ENCODE results near the gene DARS1. TPM values are rescaled to one million over a fixed set of nuclear protein-coding genes. Genes with fewer than 3 reads are reported as not detected.

The DARS1 gene
- total and polyA plus RNA-seq, 2 experiments from 2014 or later: 67.0 to 69.5 TPM

DNA sequence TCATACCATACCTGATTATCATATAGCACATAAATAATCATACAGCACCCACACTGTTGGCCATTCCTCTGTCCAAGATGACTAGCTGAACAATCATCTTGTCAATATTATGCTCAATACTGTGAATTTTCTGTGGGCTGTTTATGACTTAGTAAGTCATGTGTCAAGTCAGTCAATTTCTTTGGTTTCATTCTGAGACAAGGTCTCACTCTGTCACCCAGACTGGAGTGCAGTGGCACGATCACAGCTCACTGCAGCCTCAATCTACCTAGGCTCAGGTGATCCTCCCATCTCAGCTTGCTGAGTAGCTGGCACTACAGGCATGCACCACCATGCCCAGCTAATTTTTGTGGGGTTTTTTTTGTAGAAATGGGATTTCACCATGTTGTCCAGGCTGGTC is 114.9 kb downstream of the DARS1 start:
- no peak overlapping the region for H3K27ac ChIP-seq
- no peak overlapping the region for H2AFZ ChIP-seq
- no peaks in the 10 kb centered on the region for H4K20me1 ChIP-seq (ENCODE audit: insufficient read depth, poor library complexity, severe bottlenecking)
- peaks cover 22% of the 10 kb centered on the region for H3K79me2 ChIP-seq
- TF ChIP-seq EZH2phosphoT487 (IDR thresholded peaks at IDR 0.05; ENCODE audit: low read depth, severe bottlenecking, unreplicated experiment) (no peak), EZH2 (IDR thresholded peaks at IDR 0.05; ENCODE audit: borderline replicate concordance) (no peak)
- TF ChIP-seq, protein P1, sequence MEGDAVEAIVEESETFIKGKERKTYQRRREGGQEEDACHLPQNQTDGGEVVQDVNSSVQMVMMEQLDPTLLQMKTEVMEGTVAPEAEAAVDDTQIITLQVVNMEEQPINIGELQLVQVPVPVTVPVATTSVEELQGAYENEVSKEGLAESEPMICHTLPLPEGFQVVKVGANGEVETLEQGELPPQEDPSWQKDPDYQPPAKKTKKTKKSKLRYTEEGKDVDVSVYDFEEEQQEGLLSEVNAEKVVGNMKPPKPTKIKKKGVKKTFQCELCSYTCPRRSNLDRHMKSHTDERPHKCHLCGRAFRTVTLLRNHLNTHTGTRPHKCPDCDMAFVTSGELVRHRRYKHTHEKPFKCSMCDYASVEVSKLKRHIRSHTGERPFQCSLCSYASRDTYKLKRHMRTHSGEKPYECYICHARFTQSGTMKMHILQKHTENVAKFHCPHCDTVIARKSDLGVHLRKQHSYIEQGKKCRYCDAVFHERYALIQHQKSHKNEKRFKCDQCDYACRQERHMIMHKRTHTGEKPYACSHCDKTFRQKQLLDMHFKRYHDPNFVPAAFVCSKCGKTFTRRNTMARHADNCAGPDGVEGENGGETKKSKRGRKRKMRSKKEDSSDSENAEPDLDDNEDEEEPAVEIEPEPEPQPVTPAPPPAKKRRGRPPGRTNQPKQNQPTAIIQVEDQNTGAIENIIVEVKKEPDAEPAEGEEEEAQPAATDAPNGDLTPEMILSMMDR (IDR thresholded peaks at IDR 0.05; ENCODE audit: poor library complexity): no peak
- no peak for DNase-seq (ENCODE audit: low spot score)
- no peak overlapping the region for H3K4me3 ChIP-seq
- no peaks in the 10 kb centered on the region for H3K9me3 ChIP-seq (ENCODE audit: low read depth)
- H3K4me2 ChIP-seq: no peak overlapping the region
- H3K9me2 ChIP-seq (replicated peaks; ENCODE audit: insufficient read depth): no peaks in the 10 kb centered on the region
- H3K27me3 ChIP-seq: no peaks in the 10 kb centered on the region
- WGBS (ENCODE audit: low lambda C conversion rate, missing lambda C conversion rate): 100% methylated on average over 1 of the region's 1 CpG
- no peaks in the 10 kb centered on the region for H3K36me3 ChIP-seq (replicated peaks; ENCODE audit: insufficient read depth, low read depth)
- H3K4me1 ChIP-seq (ENCODE audit: insufficient read depth): peaks cover 5% of the 10 kb centered on the region

GRCh38 chr2:135863233-135863632 is 122.2 kb downstream of the DARS1 start:
- Histone ChIP-seq H2AFZ (no peak overlapping the region), H3K36me3 (replicated peaks; ENCODE audit: insufficient read depth, low read depth) (no peaks in the 10 kb centered on the region)
- 90% methylated on average over 6 of the region's 6 CpGs for WGBS (ENCODE audit: low lambda C conversion rate, missing lambda C conversion rate)

GRCh38 chr2:135862718-135863117 is 122.7 kb downstream of the DARS1 start:
- Histone ChIP-seq H3K36me3 (replicated peaks; ENCODE audit: insufficient read depth, low read depth) (no peaks in the 10 kb centered on the region), H3K27ac (no peak overlapping the region), H3K27me3 (no peaks in the 10 kb centered on the region), H3K4me1 (ENCODE audit: insufficient read depth) (no peaks in the 10 kb centered on the region), H3K4me2 (no peak overlapping the region), H2AFZ (no peak overlapping the region), H3K79me2 (no peaks in the 10 kb centered on the region), H3K9me3 (ENCODE audit: low read depth) (no peaks in the 10 kb centered on the region), H3K4me3 (no peak overlapping the region), H4K20me1 (ENCODE audit: insufficient read depth, poor library complexity, severe bottlenecking) (no peaks in the 10 kb centered on the region), H3K9me2 (replicated peaks; ENCODE audit: insufficient read depth) (no peaks in the 10 kb centered on the region)
- 93% methylated on average over 4 of the region's 4 CpGs for WGBS (ENCODE audit: low lambda C conversion rate, missing lambda C conversion rate)
- TF ChIP-seq EZH2 (IDR thresholded peaks at IDR 0.05; ENCODE audit: borderline replicate concordance): no peak
- no peak for TF ChIP-seq EZH2phosphoT487 (IDR thresholded peaks at IDR 0.05; ENCODE audit: low read depth, severe bottlenecking, unreplicated experiment)
- TF ChIP-seq, protein P1 (IDR thresholded peaks at IDR 0.05; ENCODE audit: poor library complexity): no peak
- no peak for DNase-seq (ENCODE audit: low spot score)

More at GRCh38 chr2:135863233-135863632, 122.2 kb downstream of the DARS1 start:
- Histone ChIP-seq H3K4me1 (ENCODE audit: insufficient read depth) (no peaks in the 10 kb centered on the region), H3K9me2 (replicated peaks; ENCODE audit: insufficient read depth) (no peaks in the 10 kb centered on the region), H3K4me2 (no peak overlapping the region), H3K4me3 (no peak overlapping the region), H3K27ac (no peak overlapping the region), H3K9me3 (ENCODE audit: low read depth) (no peaks in the 10 kb centered on the region), H3K27me3 (no peaks in the 10 kb centered on the region), H3K79me2 (no peaks in the 10 kb centered on the region), H4K20me1 (ENCODE audit: insufficient read depth, poor library complexity, severe bottlenecking) (no peaks in the 10 kb centered on the region)
- no peak for TF ChIP-seq EZH2 (IDR thresholded peaks at IDR 0.05; ENCODE audit: borderline replicate concordance)
- TF ChIP-seq, protein P1 (IDR thresholded peaks at IDR 0.05; ENCODE audit: poor library complexity): no peak
- TF ChIP-seq EZH2phosphoT487 (IDR thresholded peaks at IDR 0.05; ENCODE audit: low read depth, severe bottlenecking, unreplicated experiment): no peak
- DNase-seq (ENCODE audit: low spot score): no peak

Other genes with a start within 250 kb of the DARS1 start
- gene UBXN4, start 243.8 kb downstream of the DARS1 start, total RNA-seq: 111 and 121 TPM in 2 replicates
- gene UBXN4, start 243.8 kb downstream of the DARS1 start, polyA plus RNA-seq: 244 and 276 TPM in 2 replicates
- gene LCT, start 148.4 kb downstream of the DARS1 start, total RNA-seq: 3.2 and 4.1 TPM in 2 replicates
- gene LCT, start 148.4 kb downstream of the DARS1 start, polyA plus RNA-seq: 0.51 and 1.0 TPM in 2 replicates
- 16.1 and 17.9 TPM in 2 replicates for gene MCM6, start 109.2 kb downstream of the DARS1 start, total RNA-seq
- gene MCM6, start 109.2 kb downstream of the DARS1 start, polyA plus RNA-seq: 8.3 and 13.7 TPM in 2 replicates
- 6.2 and 6.4 TPM in 2 replicates for gene CXCR4, start 132.5 kb upstream of the DARS1 start, total RNA-seq
- 2.4 and 3.8 TPM in 2 replicates for gene CXCR4, start 132.5 kb upstream of the DARS1 start, polyA plus RNA-seq